H1 (cell line): ENCODE data around the gene MSANTD7.

Experiments used
- GABPA ChIP-seq: IDR thresholded peaks from 2 replicates; pipeline ENCODE4 v1.6.1; 2011; ENCODE audit warnings: mild to moderate bottlenecking, low read length, moderate library complexity, borderline replicate concordance; ENCODE audit not compliant: insufficient read depth
- POLR2AphosphoS5 ChIP-seq: IDR thresholded peaks from 2 replicates; pipeline ENCODE4 v1.6.1; 2011; ENCODE audit warnings: low read depth, low read length
- TF ChIP-seq, protein P1 (sequence below), 3 experiments: IDR thresholded peaks; 1 replicate in 2 of 3; 2 replicates in 1 of 3; pipeline versions ENCODE4 v1.5.1 to v1.6.1; 2011; ENCODE audit warnings: low read length in 3 of 3, mild to moderate bottlenecking in 3 of 3, inconsistent platforms in 2 of 3, low read depth in 1 of 3, moderate library complexity in 1 of 3; ENCODE audit not compliant: insufficient read depth in 1 of 3; ENCODE audit errors: control extremely low read depth in 1 of 3

DNA sequence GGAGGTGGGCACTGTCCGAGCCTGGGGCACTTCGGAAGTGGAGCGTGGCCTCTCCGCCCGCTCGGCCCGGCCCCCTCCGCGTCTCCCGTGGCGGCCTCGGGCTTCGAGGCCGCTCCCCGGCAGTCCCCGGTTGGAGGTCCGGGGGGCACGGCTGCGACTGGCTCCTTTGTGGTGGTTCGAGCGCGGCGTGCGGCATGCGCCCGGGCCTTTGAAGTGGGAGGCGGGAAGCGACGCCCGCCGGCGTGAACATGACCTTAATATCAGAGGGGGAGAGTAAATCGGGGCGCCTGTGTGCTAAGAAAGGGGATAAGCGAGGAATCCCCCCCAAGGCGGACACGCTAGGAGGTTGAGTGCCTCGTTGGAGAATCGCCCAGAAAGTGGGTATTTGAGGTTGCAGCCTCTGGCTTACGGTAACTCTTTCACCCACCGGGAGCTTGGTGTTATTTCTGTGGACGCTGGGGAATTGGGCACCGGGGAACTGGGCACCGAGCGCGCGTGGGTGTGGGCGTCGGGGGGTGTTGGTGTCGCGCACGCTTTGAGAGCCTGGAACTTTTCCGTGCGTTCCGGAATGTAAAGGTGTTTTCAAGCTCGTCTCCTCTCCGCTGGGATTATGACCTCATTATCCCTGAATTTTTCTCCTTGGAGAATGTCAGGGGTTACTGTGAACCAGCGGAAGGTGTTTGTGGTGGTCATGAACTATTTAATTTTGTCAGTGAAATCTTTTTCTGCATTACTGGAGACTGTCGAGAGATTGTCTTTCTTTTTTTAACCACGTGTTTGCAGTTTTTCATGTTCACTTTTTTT lies 41.2 kb downstream of the MSANTD7 start:
- TF ChIP-seq, protein P1, sequence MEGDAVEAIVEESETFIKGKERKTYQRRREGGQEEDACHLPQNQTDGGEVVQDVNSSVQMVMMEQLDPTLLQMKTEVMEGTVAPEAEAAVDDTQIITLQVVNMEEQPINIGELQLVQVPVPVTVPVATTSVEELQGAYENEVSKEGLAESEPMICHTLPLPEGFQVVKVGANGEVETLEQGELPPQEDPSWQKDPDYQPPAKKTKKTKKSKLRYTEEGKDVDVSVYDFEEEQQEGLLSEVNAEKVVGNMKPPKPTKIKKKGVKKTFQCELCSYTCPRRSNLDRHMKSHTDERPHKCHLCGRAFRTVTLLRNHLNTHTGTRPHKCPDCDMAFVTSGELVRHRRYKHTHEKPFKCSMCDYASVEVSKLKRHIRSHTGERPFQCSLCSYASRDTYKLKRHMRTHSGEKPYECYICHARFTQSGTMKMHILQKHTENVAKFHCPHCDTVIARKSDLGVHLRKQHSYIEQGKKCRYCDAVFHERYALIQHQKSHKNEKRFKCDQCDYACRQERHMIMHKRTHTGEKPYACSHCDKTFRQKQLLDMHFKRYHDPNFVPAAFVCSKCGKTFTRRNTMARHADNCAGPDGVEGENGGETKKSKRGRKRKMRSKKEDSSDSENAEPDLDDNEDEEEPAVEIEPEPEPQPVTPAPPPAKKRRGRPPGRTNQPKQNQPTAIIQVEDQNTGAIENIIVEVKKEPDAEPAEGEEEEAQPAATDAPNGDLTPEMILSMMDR (IDR thresholded peaks at IDR 0.05; ENCODE audit: control extremely low read depth in 1 of 3, insufficient read depth in 1 of 3, low read depth in 1 of 3, low read length in 3 of 3) = no peak
- TF ChIP-seq POLR2AphosphoS5 (peak; percentile 56), GABPA (no peak)
